Fibroblast of the conjunctiva (primary cell): ENCODE results near the gene ADPRH.

Experiments
- DNase-seq: peaks from one replicate; pipeline ENCODE4 v3.0.0-alpha.2; 2010; ENCODE audit warnings: low read depth

Gene ADPRH

DNA sequence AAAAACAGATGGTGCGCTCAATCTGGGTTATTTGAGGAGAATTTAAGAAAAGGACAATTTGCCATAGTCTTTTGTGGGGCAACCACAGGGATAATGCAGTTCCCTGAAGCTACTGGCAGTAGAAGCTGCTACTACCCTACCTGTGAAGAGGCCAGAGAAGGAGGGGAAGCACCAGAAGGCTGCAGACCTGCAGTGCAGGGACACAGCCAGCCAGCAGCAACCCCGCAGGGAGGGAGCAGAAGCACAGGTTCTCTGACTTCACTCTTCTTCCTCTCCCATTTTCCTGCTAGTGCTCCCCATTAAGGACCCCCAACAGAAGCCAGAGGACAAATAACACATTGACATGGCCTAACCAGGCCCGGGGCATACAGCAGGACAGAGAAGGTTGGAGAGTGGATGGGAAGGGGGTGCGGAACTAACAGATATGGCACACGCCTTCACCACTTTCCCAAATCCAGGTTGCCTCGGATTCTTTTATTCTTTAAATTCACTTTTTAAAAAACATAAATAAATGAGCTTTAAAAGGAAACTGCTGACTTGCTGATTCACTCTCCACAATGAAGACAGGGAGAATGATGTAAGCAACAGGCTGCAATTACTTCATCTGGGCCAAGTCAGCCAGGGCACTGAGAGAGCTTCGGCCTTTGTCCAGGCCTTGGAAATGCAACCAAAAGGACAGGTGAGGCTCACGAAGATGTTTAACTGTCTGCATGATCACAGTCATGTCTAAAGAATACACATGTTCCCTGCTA lies 51.0 kb downstream of the ADPRH start:
- DNase-seq: peak; percentile 64

DNA sequence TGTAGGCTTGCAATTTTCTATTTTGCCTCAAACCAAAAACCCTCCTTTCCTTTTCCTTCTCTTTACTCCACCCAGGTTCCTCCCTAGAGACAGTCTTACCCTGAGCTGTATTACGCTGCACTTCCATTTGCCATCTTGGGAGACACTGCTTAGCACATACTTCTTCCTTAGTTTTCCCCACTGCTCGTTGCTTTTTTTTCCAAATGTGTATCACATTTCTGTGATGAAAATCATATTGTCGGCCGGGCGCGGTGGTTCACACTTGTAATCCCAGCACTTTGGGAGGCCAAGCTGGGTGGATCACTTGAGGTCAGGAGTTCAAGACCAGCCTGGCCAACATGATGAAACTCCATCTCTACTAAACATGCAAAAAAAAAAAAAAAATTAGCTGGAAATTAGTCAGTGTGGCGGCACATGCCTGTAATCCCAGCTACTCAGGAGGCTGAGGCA lies 51.6 kb downstream of the ADPRH start:
- DNase-seq: peak; percentile 23

DNA sequence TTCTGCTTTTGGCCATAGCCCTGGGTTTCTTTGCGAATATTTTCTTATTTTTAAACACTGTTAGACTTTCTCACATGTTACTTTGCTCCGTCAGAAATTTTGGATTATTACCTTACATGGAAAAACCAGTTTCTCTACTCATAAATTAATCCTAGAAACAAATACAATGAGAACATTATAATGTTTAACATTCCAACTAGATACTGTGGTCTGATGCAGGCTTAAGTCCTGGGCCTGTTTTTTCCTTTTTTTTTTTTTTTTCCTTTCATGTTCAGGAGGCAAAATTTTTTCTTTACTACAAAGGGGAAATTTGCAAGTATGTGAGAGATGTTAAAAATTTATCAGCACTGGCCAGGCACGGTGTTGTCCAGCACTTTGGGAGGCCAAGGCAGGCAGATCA lies 52.2 kb downstream of the ADPRH start:
- no peak for DNase-seq

DNA sequence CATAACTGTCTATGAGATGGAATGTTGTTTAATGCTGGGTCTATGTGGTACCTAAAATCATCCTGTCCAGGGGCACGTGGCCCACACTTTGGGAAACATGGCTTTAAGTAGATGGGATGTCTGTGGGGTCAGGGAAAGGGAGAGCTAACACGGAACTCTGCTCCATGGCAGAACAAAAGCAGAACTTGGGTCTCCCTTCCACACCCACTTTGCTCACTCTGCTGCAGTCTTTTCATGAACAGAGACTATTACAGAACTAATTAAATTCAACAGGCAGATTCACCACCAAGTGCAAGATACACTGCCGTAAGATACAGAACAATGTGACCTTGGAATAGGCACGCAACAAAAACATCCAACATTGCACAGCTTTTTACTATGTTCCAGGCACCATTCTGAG lies 52.9 kb downstream of the ADPRH start:
- DNase-seq: no peak

DNA sequence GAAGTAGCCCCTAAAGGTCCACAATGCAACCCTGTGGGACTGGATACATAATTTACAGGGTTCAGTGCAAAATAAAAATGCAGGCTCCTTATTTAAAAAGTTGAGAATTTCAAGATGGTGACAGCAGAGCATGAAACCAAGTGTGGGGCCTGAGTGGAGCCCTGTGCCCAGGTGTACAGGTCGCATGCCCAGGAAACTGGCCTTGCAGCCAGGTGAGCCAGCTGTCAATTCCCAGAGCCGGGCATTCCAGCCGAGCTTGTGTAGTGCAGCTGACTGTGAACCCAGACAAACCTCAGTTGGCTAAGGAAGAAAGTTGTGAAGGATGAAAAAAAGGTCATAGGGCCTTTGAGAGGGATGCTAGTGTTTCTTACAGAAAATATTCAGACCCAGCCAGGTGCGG lies 53.5 kb downstream of the ADPRH start:
- no peak for DNase-seq

DNA sequence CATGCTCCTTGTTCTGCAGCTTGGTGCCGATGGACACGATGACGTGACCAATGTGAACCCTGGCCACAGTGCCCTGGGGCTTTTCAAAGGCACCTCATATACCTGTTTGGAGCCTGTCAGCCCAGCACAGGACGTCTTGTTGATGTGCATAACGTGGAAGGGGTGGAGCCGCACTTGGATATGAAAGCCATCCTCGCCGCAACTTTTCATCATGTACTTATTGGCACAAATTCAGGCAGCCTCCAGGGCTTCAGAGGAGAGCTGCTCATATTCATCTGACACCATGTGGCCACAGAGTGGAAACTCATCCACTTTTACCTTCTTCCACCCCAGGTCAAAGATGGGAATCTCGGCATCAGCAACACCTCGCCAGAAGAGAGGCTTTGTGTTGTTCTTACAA lies 56.4 kb downstream of the ADPRH start:
- no peak for DNase-seq

DNA sequence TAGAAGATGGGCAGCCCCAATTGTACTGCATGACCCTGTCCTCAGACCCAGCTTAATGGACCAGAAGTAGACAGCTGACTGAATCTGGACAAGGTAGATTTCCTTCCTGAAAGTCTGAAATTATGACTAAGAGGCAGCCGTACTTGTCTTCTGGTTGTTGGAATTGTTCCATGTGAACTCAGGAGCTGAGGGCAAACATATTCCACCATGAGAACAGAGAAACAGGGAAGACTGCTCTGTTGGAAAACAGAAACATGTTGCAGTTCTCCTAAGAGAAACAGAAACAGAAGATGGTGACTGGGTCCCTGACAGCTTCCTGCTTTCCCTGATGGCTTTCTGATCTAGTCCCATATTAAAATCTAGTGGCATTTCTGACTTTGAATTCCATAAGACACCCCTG lies 57.0 kb downstream of the ADPRH start:
- no peak for DNase-seq

DNA sequence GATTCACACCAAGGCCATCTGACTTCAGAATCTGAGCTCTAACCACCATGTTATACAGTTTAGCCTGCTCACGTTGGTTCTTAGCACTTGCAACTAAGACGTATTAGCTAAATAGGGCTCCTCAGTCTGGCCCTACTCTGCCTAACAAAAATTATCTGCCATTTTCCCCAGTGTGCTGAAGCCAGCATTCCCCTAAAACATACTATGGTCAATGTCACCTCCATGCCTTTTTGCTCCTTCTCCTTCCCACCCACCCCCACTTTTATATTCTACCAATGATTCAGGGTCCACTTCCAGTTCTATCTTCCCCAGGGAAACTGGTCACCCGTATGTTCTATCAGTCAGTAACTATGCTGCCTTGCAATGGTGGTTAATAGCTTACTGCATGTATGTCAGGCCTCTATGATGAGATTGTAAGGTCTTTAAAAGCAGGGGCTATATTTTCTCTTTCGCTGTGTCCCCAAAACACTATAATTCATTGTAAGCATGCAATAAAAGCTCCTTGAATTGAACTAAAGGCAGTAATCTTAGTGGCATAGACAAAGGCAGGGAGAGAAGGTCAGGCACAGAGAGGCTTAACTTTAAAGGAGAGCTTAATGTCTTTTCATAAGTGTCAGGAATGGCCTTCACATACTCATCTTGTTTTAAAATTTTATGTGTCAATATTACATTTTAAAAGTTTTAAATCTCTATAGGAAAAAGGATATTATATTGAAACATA lies 57.8 kb downstream of the ADPRH start:
- DNase-seq: no peak

DNA sequence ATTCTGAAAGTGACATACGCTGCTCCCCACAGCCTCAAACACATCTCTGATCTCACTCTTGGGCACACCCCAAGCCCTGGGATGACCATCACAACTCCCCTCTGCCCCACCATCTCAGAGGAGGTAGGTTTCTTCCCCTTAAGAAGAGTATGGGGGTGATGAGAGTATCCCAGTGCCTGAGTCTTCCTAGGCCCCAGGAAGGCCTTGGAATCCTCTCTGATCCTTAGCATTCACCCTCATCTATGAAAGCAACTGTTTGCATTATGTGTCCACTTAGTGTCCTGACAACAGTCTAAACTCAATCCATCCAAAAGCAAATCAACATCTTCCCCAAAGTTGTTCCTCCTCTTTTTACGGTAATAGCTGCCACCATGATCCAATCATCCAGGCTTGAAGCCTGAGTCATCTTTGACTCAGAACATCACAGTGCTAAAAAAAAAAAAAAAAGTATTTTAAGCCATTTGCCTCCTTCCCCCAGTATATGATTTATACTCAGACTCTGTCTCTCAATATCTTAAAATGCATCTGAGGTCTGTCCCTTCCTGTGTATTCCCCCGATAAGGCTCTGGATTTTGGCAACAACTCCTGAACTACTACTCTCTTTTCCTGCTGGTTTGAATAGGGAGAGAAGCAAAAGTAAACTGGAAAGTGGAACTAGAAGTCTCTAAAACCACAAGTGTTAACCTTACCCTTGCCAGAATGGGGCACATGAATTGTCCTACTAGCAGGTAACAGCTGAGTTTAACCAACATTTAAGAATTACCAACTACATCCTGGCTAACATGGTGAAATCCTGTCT lies 58.6 kb downstream of the ADPRH start:
- DNase-seq: peak; percentile 70
